GM23248 (cell line): Measurements from ENCODE around the gene LPAR2. TPM values are rescaled to one million over a fixed set of nuclear protein-coding genes. Genes with fewer than 3 reads are reported as not detected.

Source experiments
- DNase-seq: peaks from one replicate; pipeline ENCODE4 v3.0.0-alpha.2; 2015
- H2AFZ ChIP-seq: fragments of 200-600 bp; sonication (generic); 2 replicates; pipeline ENCODE4 v1.6.1; 2016; ENCODE audit warnings: antibody characterized with exemption
- H3F3A ChIP-seq: fragments of 200-600 bp; sonication (generic); 2 replicates; pipeline ENCODE4 v1.6.1; 2016; ENCODE audit warnings: mild to moderate bottlenecking, antibody characterized with exemption, mixed run types; ENCODE audit not compliant: insufficient read depth
- H3K27ac ChIP-seq: fragments of 200-600 bp; sonication (generic); 2 replicates; pipeline ENCODE4 v1.5.1; 2016; ENCODE audit warnings: mild to moderate bottlenecking
- H3K27me3 ChIP-seq: fragments of 200-600 bp; sonication (generic); replicated peaks from 2 replicates; pipeline ENCODE4 v1.6.1; 2016; ENCODE audit warnings: mild to moderate bottlenecking; ENCODE audit not compliant: insufficient read depth
- H3K36me3 ChIP-seq: fragments of 200-600 bp; sonication (generic); 2 replicates; pipeline ENCODE4 v1.6.1; 2016; ENCODE audit warnings: low read depth, mild to moderate bottlenecking
- H3K4me1 ChIP-seq: fragments of 200-600 bp; sonication (generic); 2 replicates; pipeline ENCODE4 v1.6.1; 2016; ENCODE audit warnings: mild to moderate bottlenecking; ENCODE audit not compliant: insufficient read depth
- H3K4me2 ChIP-seq: fragments of 200-600 bp; sonication (generic); one replicate; pipeline ENCODE4 v1.6.1; 2016; ENCODE audit warnings: mild to moderate bottlenecking; ENCODE audit not compliant: unreplicated experiment
- H3K4me3 ChIP-seq: fragments of 200-600 bp; sonication (generic); 2 replicates; pipeline ENCODE4 v1.5.1; 2016; ENCODE audit warnings: mild to moderate bottlenecking
- H3K79me2 ChIP-seq: fragments of 200-600 bp; sonication (generic); 2 replicates; pipeline ENCODE4 v1.6.1; 2016; ENCODE audit warnings: mild to moderate bottlenecking; ENCODE audit not compliant: insufficient read depth
- H3K9ac ChIP-seq: fragments of 200-600 bp; sonication (generic); 2 replicates; pipeline ENCODE4 v1.6.1; 2016; ENCODE audit warnings: mild to moderate bottlenecking
- H3K9me2 ChIP-seq: fragments of 200-600 bp; sonication (generic); 2 replicates; pipeline ENCODE4 v1.6.1; 2016; ENCODE audit warnings: mixed run types, mild to moderate bottlenecking, moderate library complexity; ENCODE audit not compliant: insufficient read depth
- H3K9me3 ChIP-seq: fragments of 200-600 bp; sonication (generic); one replicate; pipeline ENCODE4 v1.6.1; 2017; ENCODE audit warnings: low read depth
- H4K20me1 ChIP-seq: fragments of 200-600 bp; sonication (generic); 2 replicates; pipeline ENCODE4 v1.6.0; 2016; ENCODE audit not compliant: insufficient read depth
- EZH2 ChIP-seq: fragments of 200-600 bp; sonication (generic); IDR thresholded peaks from 2 replicates; pipeline ENCODE4 v1.6.1; 2018; ENCODE audit warnings: antibody characterized with exemption, mild to moderate bottlenecking; ENCODE audit not compliant: insufficient read depth, poor library complexity, severe bottlenecking
- EZH2phosphoT487 ChIP-seq: fragments of 200-600 bp; sonication (generic); IDR thresholded peaks from 2 replicates; pipeline ENCODE4 v1.6.1; 2018; ENCODE audit warnings: antibody characterized with exemption, moderate library complexity, mild to moderate bottlenecking, low read depth; ENCODE audit not compliant: insufficient read depth
- WGBS, 2 experiments: methylation state at CpG; one replicate each; pipeline ENCODE4 v1.1.6; 2015 to 2017; ENCODE audit warnings: low lambda C conversion rate in 2 of 2, low coverage in 1 of 2; ENCODE audit errors: missing lambda C conversion rate in 2 of 2; 5-methylcytosine and 5-hydroxymethylcytosine counted together
- in situ Hi-C: fragments of 300-500 bp; cut with MboI; formaldehyde crosslinking; loops from 2 replicates; pipeline ENCODE4 v1.15.0; 2020
- polyA plus RNA-seq: library from polyadenylated mRNA; unstranded; fragments of >200 nt; fragmentation: Nextera tagmentation; extraction: Ambion mirVana; gene quantifications from 2 replicates; pipeline ENCODE4 v1.2.1, GENCODE V29; 2016
- total RNA-seq: library from RNA; depleted of rRNA; stranded (reverse); fragments of >200 nt; shearing (Covaris generic); gene quantifications from 2 replicates; pipeline ENCODE4 v1.2.3, GENCODE V29; 2014

Gene LPAR2
- total and polyA plus RNA-seq, 2 experiments from 2014 or later: 1.3 to 1.8 TPM

- Histone ChIP-seq H3K9me3 (no peaks in the 10 kb centered on the region), H2AFZ (no peak overlapping the region), H3K4me3 (no peak overlapping the region), H3K27ac (no peak overlapping the region), H3K36me3 (peaks cover 5% of the 10 kb centered on the region; the same call in 1 of the 2 replicates), H3K27me3 (no peaks in the 10 kb centered on the region), H4K20me1 (no peaks in the 10 kb centered on the region), H3K4me2 (no peak overlapping the region), H3K79me2 (no peaks in the 10 kb centered on the region), H3F3A (no peaks in the 10 kb centered on the region), H3K9ac (no peak overlapping the region), H3K4me1 (no peaks in the 10 kb centered on the region), H3K9me2 (no peaks in the 10 kb centered on the region)
- in situ Hi-C loops: no loop called here
- DNase-seq: no peak
- TF ChIP-seq EZH2phosphoT487 (no peak), EZH2 (no peak)
- WGBS, 2 experiments: 66 to 70% methylated on average over 13 of the region's 13 CpGs
These were observed 23.1 kb upstream of the LPAR2 start for GRCh38 chr19:19651076-19651475.

- no peak overlapping the region for H3K27ac ChIP-seq
- in situ Hi-C loops: no loop called here
- 95 to 96% methylated on average over 9 of the region's 9 CpGs for WGBS, 2 experiments
These were observed 22.3 kb upstream of the LPAR2 start for GRCh38 chr19:19650331-19650730.

GRCh38 chr19:19649580-19649995 lies 21.6 kb upstream of the LPAR2 start:
- Histone ChIP-seq H3K4me1 (no peaks in the 10 kb centered on the region), H3K4me2 (no peak overlapping the region), H4K20me1 (no peaks in the 10 kb centered on the region), H3K79me2 (no peaks in the 10 kb centered on the region), H3F3A (peaks cover 1% of the 10 kb centered on the region), H3K4me3 (no peak overlapping the region), H3K9me3 (no peaks in the 10 kb centered on the region), H3K27me3 (no peaks in the 10 kb centered on the region), H3K9ac (no peak overlapping the region), H3K9me2 (no peaks in the 10 kb centered on the region), H2AFZ (no peak overlapping the region), H3K27ac (no peak overlapping the region), H3K36me3 (no peaks in the 10 kb centered on the region; the same call in 1 of the 2 replicates)
- in situ Hi-C loops: no loop called here
- no peak for TF ChIP-seq EZH2
- TF ChIP-seq EZH2phosphoT487: no peak
- DNase-seq: no peak
- 90 to 92% methylated on average over 18 to 22 of the region's 22 CpGs for WGBS, 2 experiments

More at GRCh38 chr19:19650331-19650730, 22.3 kb upstream of the LPAR2 start:
- Histone ChIP-seq H4K20me1 (no peaks in the 10 kb centered on the region), H3K36me3 (peaks cover 5% of the 10 kb centered on the region; the same call in 1 of the 2 replicates), H3K4me2 (no peak overlapping the region), H3K4me3 (no peak overlapping the region), H3K27me3 (no peaks in the 10 kb centered on the region), H3K9me2 (no peaks in the 10 kb centered on the region), H3K4me1 (no peaks in the 10 kb centered on the region), H3K79me2 (no peaks in the 10 kb centered on the region), H3F3A (no peaks in the 10 kb centered on the region), H2AFZ (no peak overlapping the region), H3K9me3 (no peaks in the 10 kb centered on the region), H3K9ac (no peak overlapping the region)
- no peak for TF ChIP-seq EZH2phosphoT487
- TF ChIP-seq EZH2: no peak
- no peak for DNase-seq

GRCh38 chr19:19649155-19649554 lies 21.1 kb upstream of the LPAR2 start:
- Histone ChIP-seq H3K9me2 (no peaks in the 10 kb centered on the region), H4K20me1 (no peaks in the 10 kb centered on the region), H3K4me1 (no peaks in the 10 kb centered on the region), H3K9ac (no peak overlapping the region), H3K4me3 (no peak overlapping the region), H3K27ac (no peak overlapping the region), H3K4me2 (no peak overlapping the region), H3F3A (peaks cover 5% of the 10 kb centered on the region), H3K27me3 (no peaks in the 10 kb centered on the region), H3K79me2 (no peaks in the 10 kb centered on the region), H3K9me3 (no peaks in the 10 kb centered on the region), H3K36me3 (no peaks in the 10 kb centered on the region; the same call in 1 of the 2 replicates), H2AFZ (no peak overlapping the region)
- TF ChIP-seq EZH2phosphoT487 (no peak), EZH2 (no peak)
- in situ Hi-C loops: no loop called here
- DNase-seq: peak; percentile 33
- WGBS, 2 experiments: 86 to 87% methylated on average over 6 of the region's 6 CpGs
